G401.6 (cell line): ENCODE results near the gene RAB43.
"Not testable (repeated sequence)": the region's sequence is repeated elsewhere in the genome, so short reads cannot be mapped to it uniquely, and the experiment has no call there.

Source experiments
- FAIRE-seq: peaks from 2 replicates; lab custom pipeline; 2012; peaks lifted over from hg19 to GRCh38; lab: Jason Lieb, UNC

Gene RAB43

DNA sequence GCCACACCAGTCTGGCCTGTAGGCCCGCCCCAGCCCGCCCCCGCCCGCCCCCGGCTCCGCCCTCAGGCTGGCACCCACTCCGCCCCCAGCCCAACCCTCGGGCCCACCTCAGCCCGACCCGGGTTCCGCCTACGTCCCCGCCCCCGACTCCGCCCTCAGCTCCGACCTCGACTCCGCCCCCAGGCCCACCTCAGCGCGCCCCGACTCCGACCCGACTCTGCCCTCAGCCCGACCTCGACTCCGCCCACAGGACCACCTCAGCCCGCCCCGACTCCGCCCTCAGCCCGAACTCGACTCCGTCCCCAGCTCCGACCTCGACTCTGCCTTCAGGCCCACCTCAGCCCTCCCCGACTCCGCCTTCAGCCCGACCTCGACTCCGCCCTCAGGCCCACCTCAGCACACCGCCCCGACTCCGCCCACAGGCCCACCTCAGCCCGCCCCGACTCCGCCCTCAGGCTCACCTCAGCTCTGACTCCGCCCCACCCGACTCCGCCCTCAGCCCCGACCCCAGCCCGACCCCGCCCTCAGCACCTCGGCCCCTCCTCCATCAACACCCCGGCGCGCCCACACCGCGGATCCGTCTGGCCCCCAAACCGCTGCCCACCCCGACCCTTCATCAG lies at the start of gene RAB43:
RAB43 (minus strand) TSS at position 13 of the 620 bp plus-strand sequence. CDS start 315 bp downstream, outside the sequence.
- peak; percentile 95 for FAIRE-seq

GRCh38 chr3:129166579-129167332 lies 45.2 kb upstream of the RAB43 start:
- FAIRE-seq = no peak

DNA sequence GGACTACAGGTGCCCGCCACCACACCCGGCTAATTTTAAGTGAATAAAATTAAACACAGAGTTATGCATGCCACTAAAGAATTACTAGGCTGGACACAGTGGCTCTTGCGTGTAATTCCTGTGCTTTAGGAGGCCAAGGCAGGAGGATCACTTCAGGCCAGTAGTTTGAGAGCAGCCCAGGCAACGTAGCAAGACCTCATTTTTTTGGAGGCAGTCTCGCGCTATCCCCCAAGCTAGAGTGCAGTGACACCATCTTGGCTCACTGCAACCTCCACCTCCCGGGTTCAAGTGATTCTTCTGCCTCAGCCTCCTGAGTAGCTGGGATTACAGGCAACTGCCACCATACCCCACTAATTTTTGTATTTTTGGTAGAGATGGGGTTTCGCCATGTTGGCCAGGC lies 44.0 kb upstream of the RAB43 start:
- not testable (repeated sequence) for FAIRE-seq

DNA sequence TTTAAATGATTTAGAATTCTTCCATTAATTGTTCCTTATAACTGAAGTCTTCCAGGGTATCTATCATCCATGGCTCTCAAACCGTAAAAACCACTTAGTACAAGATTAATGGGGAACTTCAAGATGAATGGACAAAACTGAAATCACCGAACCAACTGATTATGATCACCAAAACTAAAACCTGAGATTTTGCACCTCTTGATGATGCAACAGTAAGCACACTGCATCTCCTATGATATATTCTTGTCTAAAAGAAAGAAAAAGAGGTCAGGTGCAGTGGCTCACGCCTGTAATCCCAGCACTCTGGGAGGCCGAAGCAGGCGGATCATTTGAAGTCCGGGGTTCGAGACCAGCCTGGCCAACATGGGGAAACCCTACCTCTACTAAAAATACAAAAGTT lies 42.9 kb upstream of the RAB43 start:
- FAIRE-seq = no peak

DNA sequence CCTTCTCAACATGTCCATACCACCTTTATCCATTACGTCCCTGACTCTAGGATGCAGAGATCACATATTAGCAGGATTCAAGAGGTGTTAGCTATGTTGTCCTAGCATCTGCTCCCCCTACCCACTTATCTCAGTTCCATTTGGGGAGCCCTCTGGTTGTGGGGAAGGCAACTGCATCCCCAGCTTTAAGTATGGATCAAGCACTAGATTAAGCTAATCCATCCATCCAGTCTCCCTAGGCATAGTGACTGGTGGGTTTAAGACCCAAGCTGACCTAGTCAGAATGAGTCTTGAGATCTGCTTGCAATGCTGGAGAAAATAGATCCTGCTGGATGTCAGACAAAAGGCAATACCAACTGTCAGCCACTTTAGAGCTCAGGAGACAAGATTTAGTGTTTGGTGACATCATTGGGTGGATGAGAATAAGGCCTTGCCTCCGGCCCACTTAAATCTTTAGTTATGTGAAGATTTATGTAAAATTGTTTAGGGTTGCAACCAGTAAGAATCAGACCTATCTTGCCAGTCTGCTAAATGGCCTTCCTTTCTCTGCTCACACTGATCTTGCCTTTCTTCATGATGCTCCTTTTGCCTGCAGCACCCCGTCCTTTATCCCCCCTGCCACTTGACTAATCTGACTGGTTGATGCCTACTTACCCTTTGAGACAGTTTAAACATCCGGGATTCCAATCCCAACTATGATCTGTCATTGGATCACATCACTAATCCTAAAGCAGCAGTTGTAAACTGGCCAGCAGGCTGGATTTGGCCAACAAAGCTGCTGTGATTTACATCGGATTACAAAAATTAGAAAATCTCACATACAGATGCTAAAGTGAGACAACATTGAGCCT lies 41.4 kb upstream of the RAB43 start:
- FAIRE-seq = no peak

DNA sequence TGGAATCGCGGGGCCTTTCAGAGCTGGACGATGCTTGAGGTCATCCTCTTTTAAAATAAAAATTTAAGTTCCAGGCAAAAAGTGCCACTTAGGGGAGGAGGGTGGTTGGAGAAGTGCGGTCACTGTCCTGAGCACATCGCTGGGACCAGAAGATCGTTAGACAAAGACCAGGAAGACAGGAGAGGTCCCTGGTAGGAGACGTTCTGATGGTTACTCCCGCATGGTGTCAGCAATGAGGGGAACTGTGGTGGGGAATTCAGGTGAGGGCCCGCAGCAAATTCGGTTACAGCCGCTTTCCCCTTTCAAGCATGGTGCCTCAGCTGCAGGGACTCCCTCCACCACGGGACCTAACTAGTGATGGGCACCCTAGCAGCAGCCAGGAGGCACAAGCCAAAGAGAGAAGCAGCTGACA lies 40.3 kb upstream of the RAB43 start:
- no peak for FAIRE-seq

DNA sequence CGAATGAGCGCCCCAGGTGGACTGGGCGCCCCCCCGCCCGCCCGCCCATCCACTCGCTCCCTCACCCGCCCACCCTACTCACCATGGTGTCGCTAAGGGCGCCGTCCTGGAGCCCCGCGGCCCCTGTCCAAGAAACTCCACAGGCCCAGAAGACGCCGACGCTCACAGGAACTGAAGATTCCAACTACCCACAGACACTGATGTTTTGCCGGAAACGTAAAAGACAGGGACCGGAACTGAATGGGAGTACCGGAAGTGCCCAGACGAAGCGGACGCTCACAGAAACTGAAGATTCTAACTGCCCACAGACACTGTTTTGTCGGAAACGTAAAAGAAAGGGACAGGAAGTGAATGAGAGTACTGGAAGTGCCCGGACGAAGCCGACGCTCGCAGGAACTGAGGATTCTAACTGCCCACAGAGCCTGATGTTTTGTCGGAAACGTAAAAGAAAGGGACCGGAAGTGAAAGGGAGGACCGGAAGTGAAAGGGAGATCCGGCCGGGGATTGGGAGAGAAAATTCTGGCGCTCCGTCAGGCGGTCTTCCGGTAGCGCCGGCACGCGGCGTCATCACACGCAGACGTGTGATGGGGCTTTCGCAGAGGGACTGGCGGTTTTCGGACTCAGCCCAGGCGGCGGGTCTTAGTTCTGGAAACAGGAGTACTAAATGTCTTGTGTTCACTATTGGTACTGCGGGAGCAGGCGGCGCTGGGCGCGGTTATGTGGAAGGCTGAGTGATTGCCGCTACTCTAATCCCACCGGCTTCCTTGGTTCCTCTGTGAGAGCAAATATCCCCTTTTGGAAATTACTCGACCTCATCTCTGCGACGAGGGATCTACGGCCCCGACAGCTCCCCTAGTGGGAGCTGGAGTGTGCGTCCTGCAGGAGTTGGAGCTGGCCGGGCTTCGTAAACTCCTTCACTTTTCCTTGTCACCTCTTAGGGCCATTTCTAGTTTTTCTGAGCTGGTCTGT lies 39.6 kb upstream of the RAB43 start, which contains the start of gene ISY1:
ISY1 (minus strand) TSS at position 173 of the 969 bp plus-strand sequence; CDS start at position 85, 88 bp downstream.
- peak; percentile 95 for FAIRE-seq

GRCh38 chr3:129144786-129145185 lies 23.2 kb upstream of the RAB43 start:
- FAIRE-seq = no peak

DNA sequence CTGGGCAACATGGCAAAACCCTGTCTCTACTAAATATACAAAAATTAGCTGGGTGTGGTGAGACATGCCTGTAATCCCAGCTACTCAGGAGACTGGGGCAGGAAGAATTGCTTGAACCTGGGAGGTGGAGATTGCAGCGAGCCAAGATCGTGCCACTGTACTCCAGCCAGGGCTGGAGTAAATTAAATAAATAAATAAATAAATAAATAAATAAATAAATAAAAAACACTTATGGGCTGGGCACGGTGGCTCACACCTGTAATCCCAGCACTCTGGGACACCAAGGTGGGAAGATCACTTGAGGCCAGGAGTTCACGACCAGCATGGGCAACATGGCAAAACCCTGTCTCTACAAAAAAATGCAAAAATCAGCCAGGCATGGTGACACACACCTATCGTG lies 19.4 kb upstream of the RAB43 start:
- FAIRE-seq = not testable (repeated sequence)

DNA sequence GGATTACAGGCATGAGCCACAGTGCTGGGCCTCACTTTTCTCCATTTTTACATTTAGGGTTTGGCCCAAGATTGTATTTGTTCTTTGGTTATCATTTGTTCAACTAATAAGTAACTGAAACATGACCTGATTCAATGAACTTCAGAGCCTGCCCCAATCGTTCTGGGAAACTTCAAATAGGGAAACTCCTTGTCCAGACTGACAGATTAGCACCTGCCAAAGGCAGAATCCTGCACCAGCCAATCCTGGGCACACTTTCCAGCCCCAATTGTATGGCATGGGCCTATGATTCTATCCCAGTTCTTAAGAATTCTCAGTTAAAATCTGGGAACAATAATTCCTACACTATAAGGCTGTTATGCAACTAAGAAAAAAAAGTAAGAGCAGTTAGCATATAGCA lies 18.3 kb upstream of the RAB43 start:
- no peak for FAIRE-seq

DNA sequence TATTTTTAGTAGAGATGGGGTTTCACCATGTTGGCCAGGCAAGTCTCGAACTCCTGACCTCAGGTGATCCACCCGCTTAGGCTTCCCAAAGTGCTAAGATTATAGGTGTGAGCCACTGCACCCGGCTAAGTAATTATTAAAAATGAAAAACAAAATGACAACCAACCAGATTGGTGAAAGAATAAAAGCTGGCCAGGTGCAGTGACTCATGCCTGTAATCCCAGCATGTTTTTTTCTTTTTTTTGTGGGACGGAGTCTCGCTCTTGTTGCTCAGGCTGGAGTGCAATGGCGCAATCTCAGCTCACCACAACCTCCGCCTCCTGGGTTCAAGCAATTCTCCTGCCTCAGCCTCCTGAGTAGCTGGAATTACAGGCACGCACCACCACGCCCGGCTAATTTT lies 14.7 kb upstream of the RAB43 start:
- FAIRE-seq = not testable (repeated sequence)

DNA sequence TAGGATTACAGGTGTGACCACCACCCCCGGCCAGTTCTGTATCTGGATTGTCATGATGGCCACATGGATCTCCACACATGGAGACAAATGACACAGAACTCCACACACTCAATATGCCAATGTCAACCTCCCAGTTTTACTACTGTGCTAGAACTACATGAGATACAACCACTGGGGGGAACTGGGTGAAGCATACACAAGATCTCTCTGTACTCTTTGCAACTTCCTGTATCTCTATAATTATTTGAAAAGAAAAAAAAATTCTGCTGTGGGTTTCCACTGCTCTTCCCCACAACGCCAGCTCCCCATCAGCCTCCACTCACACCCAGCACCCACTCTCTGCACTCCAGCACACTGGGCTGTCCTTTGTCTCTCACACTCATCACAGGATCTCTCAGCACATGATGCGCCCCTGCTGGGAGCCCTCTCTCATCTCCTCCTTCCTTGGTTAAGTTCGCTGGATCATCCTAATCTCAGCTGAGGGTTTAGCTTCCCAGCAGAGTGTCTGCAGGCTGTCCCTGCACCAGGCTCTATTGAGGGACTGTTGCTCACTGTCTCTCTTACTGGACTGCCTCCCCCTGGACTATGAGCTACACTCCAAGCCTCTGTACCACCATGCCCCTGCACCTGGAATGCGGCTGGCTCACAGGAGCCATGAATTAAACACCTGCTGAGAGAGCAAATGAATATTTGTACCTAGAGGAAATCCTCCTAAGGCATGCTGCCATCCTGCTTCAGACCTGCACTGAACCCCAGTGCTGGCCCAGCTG lies 10.7 kb upstream of the RAB43 start:
- no peak for FAIRE-seq

GRCh38 chr3:129131465-129132088 lies 10.0 kb upstream of the RAB43 start:
- FAIRE-seq = no peak

GRCh38 chr3:129130291-129130813 lies 8.7 kb upstream of the RAB43 start:
- no peak for FAIRE-seq

- FAIRE-seq = no peak
Observed at GRCh38 chr3:129128357-129129155, 7.0 kb upstream of the RAB43 start.

GRCh38 chr3:129126726-129127280 lies 5.2 kb upstream of the RAB43 start:
- no peak for FAIRE-seq

DNA sequence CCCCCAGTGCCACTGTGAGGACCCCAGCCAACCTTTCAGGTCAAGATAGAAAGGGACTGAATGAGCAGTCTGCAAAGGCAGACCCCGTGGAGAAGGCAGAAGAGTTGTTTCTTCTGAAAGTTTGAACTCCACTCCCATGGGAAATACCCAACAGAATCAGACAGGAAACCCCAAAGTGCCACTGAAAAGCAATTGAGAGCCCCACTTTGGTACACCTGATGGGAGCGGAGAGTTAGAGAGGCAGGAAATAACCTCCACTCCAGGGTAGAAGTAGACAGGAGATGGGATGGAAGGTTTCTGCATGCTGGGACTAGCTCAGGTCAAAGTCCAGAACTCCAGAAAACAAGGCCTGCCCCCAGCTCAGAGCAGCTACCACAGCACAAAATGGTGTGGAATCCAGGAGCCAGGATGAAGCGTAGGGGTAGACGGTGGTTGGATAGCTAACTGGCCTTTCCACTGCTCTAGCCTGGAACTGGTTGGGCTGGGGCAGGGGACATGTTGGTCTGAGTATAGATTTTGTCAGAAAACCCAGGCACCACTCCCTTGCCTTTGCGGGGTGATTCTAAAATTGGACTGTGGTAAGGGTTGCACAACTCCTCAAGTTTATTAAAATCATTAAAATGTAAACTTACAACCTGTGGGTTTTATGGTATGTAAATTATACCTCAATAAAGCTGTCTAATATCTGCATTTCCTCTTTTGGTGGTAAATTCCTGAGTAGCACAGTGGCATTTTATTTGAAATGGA lies 1.9 kb upstream of the RAB43 start:
- no peak for FAIRE-seq

GRCh38 chr3:129122412-129123011 lies 908 bp upstream of the RAB43 start:
- FAIRE-seq = no peak
